GM19023 (cell line): Measurements from ENCODE around the gene VASP.

Experiments
- ATAC-seq: cut with Tn5 transposase; IDR thresholded peaks from one replicate; pipeline ENCODE4 v1.9.1; 2021; ENCODE audit warnings: mild to moderate bottlenecking, moderate library complexity; ENCODE audit not compliant: unreplicated experiment

Gene VASP

DNA sequence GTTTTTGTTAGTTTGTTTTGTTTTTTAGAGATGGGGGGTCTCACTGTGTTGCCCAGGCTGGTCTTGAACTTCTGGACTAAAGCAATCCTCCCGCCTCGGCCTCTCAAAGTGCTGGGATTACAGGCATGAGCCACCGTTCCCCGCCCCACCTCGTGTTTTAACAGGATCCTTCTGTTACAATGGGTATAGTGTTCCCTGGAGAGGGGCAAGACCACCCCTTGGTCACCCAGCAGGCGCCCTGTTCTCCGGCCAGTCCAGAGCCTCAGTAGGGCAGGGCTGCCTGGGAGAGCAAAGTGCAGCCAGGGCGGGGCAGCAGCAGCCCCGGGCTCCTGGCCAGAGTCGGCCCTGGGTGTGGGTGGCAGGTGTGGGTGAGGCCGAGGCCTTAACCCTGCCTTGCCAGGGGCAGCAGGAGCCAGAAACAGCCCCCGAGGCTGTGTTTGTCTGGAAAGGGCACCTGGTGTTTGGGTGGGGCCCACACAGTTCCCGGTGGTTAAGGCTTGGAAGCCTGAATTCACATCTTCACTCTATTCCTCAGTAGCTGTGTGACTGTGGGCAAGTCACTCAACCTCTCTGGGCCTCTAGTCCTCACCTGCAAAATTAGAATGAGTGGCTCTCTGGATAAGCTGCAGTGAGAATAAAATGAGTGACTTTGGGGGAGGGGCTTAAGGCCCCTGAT lies 7.2 kb downstream of the VASP start:
- no peak for ATAC-seq

- no peak for ATAC-seq
These were observed 7.9 kb downstream of the VASP start for GRCh38 chr19:45515081-45515624.

- ATAC-seq: no peak
These were observed 8.6 kb downstream of the VASP start for GRCh38 chr19:45515807-45516401.

GRCh38 chr19:45517238-45517637 lies 10.0 kb downstream of the VASP start:
- no peak for ATAC-seq

GRCh38 chr19:45517641-45518468 lies 10.6 kb downstream of the VASP start:
- no peak for ATAC-seq

DNA sequence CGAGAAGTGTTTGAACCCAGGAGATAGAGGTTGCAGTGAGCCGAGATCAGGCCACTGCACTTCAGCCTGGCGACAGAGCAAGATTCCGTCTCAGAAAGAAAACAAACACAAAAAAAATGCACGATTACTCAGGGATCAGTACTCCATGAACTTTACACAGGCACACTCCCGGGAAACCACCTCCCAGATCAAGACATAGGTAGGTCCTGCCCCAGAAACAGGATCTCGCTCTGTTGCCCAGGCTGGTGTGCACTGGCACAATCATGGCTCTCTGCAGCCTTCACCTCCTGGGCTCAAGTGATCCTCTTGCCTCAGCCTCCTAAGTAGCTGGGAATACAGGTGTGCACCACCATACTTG lies 11.2 kb downstream of the VASP start:
- no peak for ATAC-seq

GRCh38 chr19:45522010-45522941 lies 15.0 kb downstream of the VASP start:
- ATAC-seq: no peak

GRCh38 chr19:45523642-45524256 lies 16.5 kb downstream of the VASP start:
- peak; percentile 69 for ATAC-seq

- no peak for ATAC-seq
These were observed 17.4 kb downstream of the VASP start for GRCh38 chr19:45524575-45525129.

GRCh38 chr19:45526143-45526542 lies 18.9 kb downstream of the VASP start:
- ATAC-seq: no peak

DNA sequence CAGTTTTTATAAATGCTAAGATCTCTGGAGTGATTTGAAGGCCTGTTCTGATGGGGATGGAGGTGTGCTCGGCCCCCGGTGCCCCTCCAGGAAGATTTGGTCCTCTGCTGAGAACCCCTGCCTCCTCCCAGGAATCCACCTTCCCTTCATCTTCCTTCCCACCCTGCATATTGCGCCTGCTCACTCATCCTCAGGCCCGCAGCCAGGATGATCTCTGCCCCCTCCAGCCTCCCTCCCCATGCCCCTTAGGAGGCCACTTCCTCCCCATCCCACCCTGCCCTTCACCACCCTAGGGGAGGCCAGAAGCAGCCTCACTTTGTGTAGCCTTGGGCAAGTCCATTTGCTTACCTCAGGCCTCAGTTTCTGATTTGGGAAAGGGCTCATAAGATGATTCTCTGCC lies 19.7 kb downstream of the VASP start:
- ATAC-seq: no peak

DNA sequence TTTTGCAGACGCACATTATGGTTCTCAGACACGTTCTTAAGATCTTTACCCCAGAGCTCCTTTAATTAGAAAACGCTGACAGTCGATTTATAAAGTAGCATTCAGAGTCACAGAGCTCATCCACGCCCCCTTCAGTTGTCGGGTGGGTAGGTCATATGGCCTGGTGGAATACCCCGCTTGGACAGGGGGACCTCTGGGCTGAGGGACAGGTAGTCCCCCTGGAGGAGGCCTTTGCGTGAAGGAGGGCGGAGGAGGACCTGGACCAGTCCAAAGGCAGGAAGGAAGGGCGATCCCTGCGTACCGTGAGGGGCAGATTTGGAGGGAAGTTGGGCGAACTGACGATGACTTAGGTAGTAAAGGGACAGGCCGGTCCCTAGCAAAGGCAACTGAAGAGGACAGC lies 20.5 kb downstream of the VASP start:
- no peak for ATAC-seq

DNA sequence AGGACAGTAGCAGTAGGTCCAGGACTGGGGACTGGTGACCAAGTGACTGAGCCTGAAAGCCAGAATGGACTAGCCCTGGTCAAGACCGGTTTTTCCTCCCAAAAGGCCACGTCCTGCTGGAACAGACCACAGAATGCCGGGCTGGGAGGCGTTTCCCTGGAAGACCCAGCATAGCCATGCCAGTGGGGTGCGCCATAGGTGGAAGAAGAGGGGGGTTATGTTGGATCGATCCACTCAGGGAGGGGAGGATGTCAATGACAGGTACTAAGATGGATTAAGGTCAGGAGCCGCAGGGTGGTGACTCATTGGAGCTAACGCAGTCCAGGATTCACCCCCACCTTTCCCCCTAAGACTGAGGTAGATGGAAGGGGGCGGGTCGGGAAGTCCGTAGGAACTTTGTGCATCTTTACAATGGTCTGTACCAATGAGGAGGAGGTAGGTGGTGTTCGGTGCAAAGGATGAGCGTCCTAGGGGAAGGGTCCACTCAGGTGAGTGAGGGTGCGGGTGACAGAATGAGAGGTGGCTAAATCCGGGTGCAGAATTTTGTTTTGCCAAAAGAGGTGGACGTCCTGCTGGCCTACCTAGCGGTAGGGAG lies 21.0 kb downstream of the VASP start:
- no peak for ATAC-seq

GRCh38 chr19:45528744-45529419 lies 21.6 kb downstream of the VASP start:
- ATAC-seq: no peak

- no peak for ATAC-seq
These were observed 22.1 kb downstream of the VASP start for GRCh38 chr19:45529420-45529785.

GRCh38 chr19:45531349-45531748 lies 24.1 kb downstream of the VASP start:
- no peak for ATAC-seq

GRCh38 chr19:45539459-45539858 lies 32.2 kb downstream of the VASP start:
- no peak for ATAC-seq

- ATAC-seq: no peak
These were observed 35.0 kb downstream of the VASP start for GRCh38 chr19:45542234-45542668.

DNA sequence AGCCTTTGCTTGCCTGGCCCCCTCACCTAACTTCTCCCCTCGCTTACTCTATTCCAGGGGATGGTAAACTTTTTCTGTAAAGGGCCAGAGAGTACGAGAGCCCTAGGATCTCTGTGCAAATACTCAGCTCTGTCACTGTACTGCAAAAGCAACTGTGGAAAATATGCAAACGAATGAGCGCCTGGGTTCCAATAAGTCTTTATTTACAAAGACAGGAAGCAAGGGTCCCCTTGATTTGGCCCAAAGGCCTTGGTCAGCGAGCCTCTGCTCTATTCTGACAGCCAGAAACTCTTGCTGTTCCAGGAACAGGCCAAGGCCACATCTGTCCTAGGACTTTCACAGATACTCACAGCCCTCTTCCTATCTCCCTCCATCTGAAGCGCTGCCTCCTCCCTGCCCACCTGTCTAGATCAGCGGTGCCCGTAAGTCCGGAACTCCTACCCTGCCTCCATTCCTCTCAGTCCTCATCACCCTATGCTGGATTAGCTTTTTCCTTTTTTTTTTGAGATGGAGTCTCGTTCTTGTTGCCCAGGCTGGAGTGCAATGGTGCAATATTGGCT lies 40.0 kb downstream of the VASP start:
- no peak for ATAC-seq
